Neural cell (in vitro differentiated cells): ENCODE results near the gene LRRC8C.

ENCODE experiments used
- EP300 ChIP-seq: fragments of 450-650 bp; conservative IDR thresholded peaks from 2 replicates; pipeline ENCODE4 v1.6.1; 2014; ENCODE audit warnings: antibody characterized with exemption, mild to moderate bottlenecking, moderate library complexity; ENCODE audit not compliant: poor library complexity, severe bottlenecking
- MXI1 ChIP-seq: fragments of 450-650 bp; conservative IDR thresholded peaks from 2 replicates; pipeline ENCODE4 v1.6.1; 2014; ENCODE audit warnings: antibody characterized with exemption, mild to moderate bottlenecking; ENCODE audit not compliant: poor library complexity, severe bottlenecking
- POLR2AphosphoS5 ChIP-seq: IDR thresholded peaks from 2 replicates; pipeline ENCODE4 v1.6.1; 2012
- RAD21 ChIP-seq: fragments of 450-650 bp; conservative IDR thresholded peaks from 2 replicates; pipeline ENCODE4 v1.6.1; 2014; ENCODE audit warnings: antibody characterized with exemption, mild to moderate bottlenecking, moderate library complexity
- REST ChIP-seq: IDR thresholded peaks from 2 replicates; pipeline ENCODE4 v1.6.1; 2012; ENCODE audit warnings: borderline replicate concordance
- TF ChIP-seq, protein P1 (sequence below): fragments of 450-650 bp; IDR thresholded peaks from 2 replicates; pipeline ENCODE4 v1.5.1; 2014; ENCODE audit warnings: antibody characterized with exemption, mild to moderate bottlenecking, moderate library complexity; ENCODE audit not compliant: poor library complexity, severe bottlenecking

GRCh38 chr1:89613928-89614327 is 19.0 kb upstream of the LRRC8C start:
- TF ChIP-seq, protein P1, sequence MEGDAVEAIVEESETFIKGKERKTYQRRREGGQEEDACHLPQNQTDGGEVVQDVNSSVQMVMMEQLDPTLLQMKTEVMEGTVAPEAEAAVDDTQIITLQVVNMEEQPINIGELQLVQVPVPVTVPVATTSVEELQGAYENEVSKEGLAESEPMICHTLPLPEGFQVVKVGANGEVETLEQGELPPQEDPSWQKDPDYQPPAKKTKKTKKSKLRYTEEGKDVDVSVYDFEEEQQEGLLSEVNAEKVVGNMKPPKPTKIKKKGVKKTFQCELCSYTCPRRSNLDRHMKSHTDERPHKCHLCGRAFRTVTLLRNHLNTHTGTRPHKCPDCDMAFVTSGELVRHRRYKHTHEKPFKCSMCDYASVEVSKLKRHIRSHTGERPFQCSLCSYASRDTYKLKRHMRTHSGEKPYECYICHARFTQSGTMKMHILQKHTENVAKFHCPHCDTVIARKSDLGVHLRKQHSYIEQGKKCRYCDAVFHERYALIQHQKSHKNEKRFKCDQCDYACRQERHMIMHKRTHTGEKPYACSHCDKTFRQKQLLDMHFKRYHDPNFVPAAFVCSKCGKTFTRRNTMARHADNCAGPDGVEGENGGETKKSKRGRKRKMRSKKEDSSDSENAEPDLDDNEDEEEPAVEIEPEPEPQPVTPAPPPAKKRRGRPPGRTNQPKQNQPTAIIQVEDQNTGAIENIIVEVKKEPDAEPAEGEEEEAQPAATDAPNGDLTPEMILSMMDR: no peak
- TF ChIP-seq EP300 (no peak), REST (no peak), RAD21 (no peak), POLR2AphosphoS5 (no peak), MXI1 (no peak)
